OCI-LY3 (cell line): ENCODE results near the gene PI4KB.

Experiments
- H2AFZ ChIP-seq: fragments of 200-600, 300-600 bp; shearing (Covaris generic); 2 replicates; pipeline ENCODE4 v1.6.0; 2014; ENCODE audit warnings: antibody characterized with exemption, low read depth, low read length
- H3K27ac ChIP-seq: fragments of 200-600, 300-600 bp; sonication (generic); 2 replicates; pipeline ENCODE4 v1.5.1; 2014; ENCODE audit warnings: mild to moderate bottlenecking, low read length, moderate library complexity, mixed read lengths
- H3K27me3 ChIP-seq: fragments of 200-600, 300-600 bp; sonication (generic); 2 replicates; pipeline ENCODE4 v1.6.1; 2014; ENCODE audit warnings: low read depth, low read length, mixed read lengths
- H3K36me3 ChIP-seq: fragments of 200-600, 300-600 bp; sonication (generic); replicated peaks from 2 replicates; pipeline ENCODE3; 2014; ENCODE audit warnings: low read depth, low read length, mixed read lengths
- H3K4me1 ChIP-seq: fragments of 300-600, 200-600 bp; sonication (generic); 2 replicates; pipeline ENCODE4 v1.6.1; 2014; ENCODE audit warnings: low read length, mixed read lengths
- H3K4me2 ChIP-seq: fragments of 200-600, 300-600 bp; sonication (generic); 2 replicates; pipeline ENCODE4 v1.6.1; 2014; ENCODE audit warnings: low read length, mixed read lengths
- H3K4me3 ChIP-seq: fragments of 300-600, 200-600 bp; sonication (generic); 2 replicates; pipeline ENCODE4 v1.5.1; 2014; ENCODE audit warnings: antibody characterized with exemption, mild to moderate bottlenecking, low read length, moderate library complexity
- H3K79me2 ChIP-seq: fragments of 300-600, 200-600 bp; shearing (Covaris generic); 2 replicates; pipeline ENCODE4 v1.6.1; 2014; ENCODE audit warnings: mild to moderate bottlenecking, low read length, mixed read lengths
- H3K9ac ChIP-seq: fragments of 300-600, 200-600 bp; shearing (Covaris generic); 2 replicates; pipeline ENCODE4 v1.6.0; 2014; ENCODE audit warnings: mild to moderate bottlenecking, low read length, moderate library complexity
- H3K9me3 ChIP-seq: fragments of 200-600, 300-600 bp; shearing (Covaris generic); 2 replicates; pipeline ENCODE4 v1.6.1; 2014; ENCODE audit warnings: low read length, mixed read lengths; ENCODE audit not compliant: insufficient read depth
- H4K20me1 ChIP-seq: fragments of 200-600, 300-600 bp; sonication (generic); 2 replicates; pipeline ENCODE4 v1.6.1; 2016; ENCODE audit warnings: low read length, mixed read lengths; ENCODE audit not compliant: insufficient read depth
- CTCF ChIP-seq: fragments of 200-600, 300-600 bp; sonication (generic); IDR thresholded peaks from 2 replicates; pipeline ENCODE4 v1.5.1; 2014; ENCODE audit warnings: antibody characterized with exemption, low read length, low read depth
- EZH2phosphoT487 ChIP-seq: fragments of 200-600 bp; shearing (Covaris generic); IDR thresholded peaks from 2 replicates; pipeline ENCODE4 v1.6.1; 2018; ENCODE audit warnings: antibody characterized with exemption, mixed run types, low read depth

The PI4KB gene

GRCh38 chr1:151293093-151293492 is 34.1 kb downstream of the PI4KB start:
- H3K79me2 ChIP-seq, result no peaks in the 10 kb centered on the region
- H3K4me2 ChIP-seq, result no peak overlapping the region
- no peaks in the 10 kb centered on the region for H3K9me3 ChIP-seq
- no peaks in the 10 kb centered on the region for H3K4me1 ChIP-seq
- peaks cover 12% of the 10 kb centered on the region; the same call in 1 of the 2 replicates for H4K20me1 ChIP-seq
- peaks cover 74% of the 10 kb centered on the region for H3K36me3 ChIP-seq
- no peak for TF ChIP-seq CTCF
- TF ChIP-seq EZH2phosphoT487, result no peak
- H3K27me3 ChIP-seq, result no peaks in the 10 kb centered on the region
- H3K27ac ChIP-seq, result no peak overlapping the region
- no peak overlapping the region for H3K4me3 ChIP-seq
- no peak overlapping the region for H3K9ac ChIP-seq
- no peak overlapping the region for H2AFZ ChIP-seq

GRCh38 chr1:151292207-151293030 is 34.8 kb downstream of the PI4KB start:
- H2AFZ ChIP-seq, result no peak overlapping the region
- no peak overlapping the region for H3K27ac ChIP-seq
- H3K27me3 ChIP-seq, result no peaks in the 10 kb centered on the region
- no peak overlapping the region for H3K4me3 ChIP-seq
- H3K79me2 ChIP-seq, result no peaks in the 10 kb centered on the region; the same call in 1 of the 2 replicates
- no peak overlapping the region for H3K4me2 ChIP-seq
- peaks cover 12% of the 10 kb centered on the region; the same call in 1 of the 2 replicates for H4K20me1 ChIP-seq
- peaks cover 76% of the 10 kb centered on the region for H3K36me3 ChIP-seq
- TF ChIP-seq EZH2phosphoT487 (no peak), CTCF (no peak)
- no peak overlapping the region for H3K9ac ChIP-seq
- H3K9me3 ChIP-seq, result no peaks in the 10 kb centered on the region
- H3K4me1 ChIP-seq, result no peaks in the 10 kb centered on the region

- Histone ChIP-seq H2AFZ (no peak overlapping the region), H3K36me3 (peaks cover 87% of the 10 kb centered on the region), H3K9ac (no peak overlapping the region), H3K4me3 (no peak overlapping the region), H3K27me3 (no peaks in the 10 kb centered on the region), H3K79me2 (peaks cover 10% of the 10 kb centered on the region; the same call in 1 of the 2 replicates), H4K20me1 (peaks cover 12% of the 10 kb centered on the region; the same call in 1 of the 2 replicates), H3K4me2 (no peak overlapping the region), H3K4me1 (no peaks in the 10 kb centered on the region), H3K9me3 (no peaks in the 10 kb centered on the region), H3K27ac (no peak overlapping the region)
- TF ChIP-seq EZH2phosphoT487, result no peak
- no peak for TF ChIP-seq CTCF
Observed at GRCh38 chr1:151290709-151291303, 36.4 kb downstream of the PI4KB start.

- peaks cover 10% of the 10 kb centered on the region for H3K79me2 ChIP-seq
- no peak overlapping the region for H3K4me2 ChIP-seq
- TF ChIP-seq EZH2phosphoT487 (no peak), CTCF (no peak)
- no peaks in the 10 kb centered on the region for H3K9me3 ChIP-seq
- H3K4me3 ChIP-seq, result no peak overlapping the region
- H3K9ac ChIP-seq, result no peak overlapping the region
- H3K4me1 ChIP-seq, result no peaks in the 10 kb centered on the region
- no peak overlapping the region for H2AFZ ChIP-seq
- H3K27me3 ChIP-seq, result no peaks in the 10 kb centered on the region
- H3K27ac ChIP-seq, result no peak overlapping the region
- H4K20me1 ChIP-seq, result peaks cover 12% of the 10 kb centered on the region; the same call in 1 of the 2 replicates
- peaks cover 81% of the 10 kb centered on the region for H3K36me3 ChIP-seq
Observed at GRCh38 chr1:151289991-151290708, 37.1 kb downstream of the PI4KB start.
